NCI-H446 treated with DMSO at 0.1 percent for 48 hours (cell line): Measurements from ENCODE around the gene DENND5A.
A peak's percentile ranks its signal among the peaks of the same experiment; 100 is the strongest.

Experiments used
- DNase-seq: peaks from one replicate; lab custom pipeline; 2025; lab: John Stamatoyannopoulos, UW

The DENND5A gene

DNA sequence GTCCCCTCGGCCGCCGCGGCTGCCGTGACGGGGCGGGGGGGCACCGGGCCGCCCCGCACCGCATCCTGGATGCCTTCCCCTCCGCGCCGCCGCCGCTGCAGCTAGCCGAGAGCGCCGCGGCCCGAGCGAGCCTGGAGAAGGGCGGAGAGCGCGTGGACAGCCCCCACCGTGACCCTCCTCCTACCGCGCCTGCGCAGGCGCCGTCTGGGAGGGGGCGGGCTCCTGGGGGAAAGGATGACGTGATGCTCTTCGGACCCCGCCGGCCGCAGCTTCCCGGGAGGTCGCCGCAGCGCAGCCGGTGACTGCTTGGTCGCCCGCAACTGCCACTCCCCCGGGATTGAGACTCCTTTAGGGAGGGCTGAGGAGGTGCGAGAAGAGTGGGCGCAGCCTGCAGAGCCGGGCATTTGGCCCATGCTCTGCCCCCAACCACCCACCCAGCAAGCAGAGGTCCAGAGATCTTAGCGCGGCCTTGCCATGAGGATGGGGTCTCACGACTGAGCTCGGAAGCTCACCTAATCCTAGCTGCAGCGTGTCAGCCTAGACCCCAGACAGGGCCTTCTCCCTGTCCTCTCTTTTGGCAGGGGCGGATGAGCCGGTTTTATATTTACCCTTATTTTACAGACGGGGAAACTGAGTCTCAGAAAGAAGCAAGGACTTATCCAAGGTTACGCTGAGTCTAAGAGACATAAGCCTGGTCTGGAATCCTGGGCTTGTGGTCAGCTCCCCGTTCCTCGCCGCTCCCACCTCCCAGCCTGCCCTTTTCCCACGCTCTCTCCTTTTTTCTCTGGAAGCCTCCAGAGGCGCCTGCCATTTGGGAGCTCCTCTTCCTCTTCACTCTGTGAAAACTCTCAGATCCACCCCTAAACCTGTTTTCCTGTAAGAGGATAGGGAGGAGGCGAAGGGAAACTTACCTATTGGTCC is at the start of gene DENND5A:
Gene DENND5A (minus strand): TSS at position 140 of the 921 bp plus-strand sequence. CDS start 281 bp downstream, outside the sequence.
- DNase-seq = peak; percentile 75

DNA sequence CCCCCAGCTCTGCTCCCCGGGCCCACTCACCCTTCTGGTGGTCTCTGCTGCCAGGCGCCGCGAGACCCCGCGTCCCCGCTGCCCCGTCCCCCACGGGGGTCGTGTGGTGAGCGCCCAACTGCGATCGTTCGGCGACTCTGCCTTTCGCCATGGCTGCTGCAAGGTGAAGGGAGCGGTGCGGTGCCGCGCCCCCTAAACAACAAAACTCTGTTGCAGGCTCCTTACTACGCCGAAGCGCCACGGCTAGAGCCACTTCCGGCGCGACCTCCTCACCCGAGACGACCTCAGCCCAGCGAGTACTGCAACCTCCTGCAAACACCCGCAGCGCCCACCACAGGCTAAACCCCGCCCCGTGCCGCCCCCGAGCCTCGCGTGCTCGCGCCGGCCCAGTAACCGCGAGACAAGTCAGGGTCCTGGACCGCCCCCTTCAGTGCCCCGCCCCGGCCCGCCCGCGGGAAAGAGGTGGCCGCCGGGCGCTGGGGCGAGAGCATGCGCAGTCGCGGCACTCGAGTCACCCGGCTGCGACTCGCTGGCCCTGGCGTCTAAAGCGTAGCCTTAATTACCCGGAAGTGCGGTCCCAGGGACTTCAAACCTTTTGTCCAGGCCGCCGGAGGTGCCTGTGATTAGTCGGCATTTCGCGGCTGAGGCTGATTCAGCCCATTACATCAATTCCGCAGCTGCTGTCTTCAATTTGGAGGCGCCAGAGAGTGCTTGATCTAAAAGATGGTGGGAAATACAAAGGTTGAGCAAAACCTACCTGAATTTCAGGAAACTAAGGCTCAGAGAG is 49.3 kb upstream of the DENND5A start, which contains the start of gene TMEM41B:
Gene TMEM41B (minus strand): TSS at position 303 of the 787 bp plus-strand sequence. CDS start 152 bp downstream, at position 151.
- DNase-seq = peak; percentile 99

DNA sequence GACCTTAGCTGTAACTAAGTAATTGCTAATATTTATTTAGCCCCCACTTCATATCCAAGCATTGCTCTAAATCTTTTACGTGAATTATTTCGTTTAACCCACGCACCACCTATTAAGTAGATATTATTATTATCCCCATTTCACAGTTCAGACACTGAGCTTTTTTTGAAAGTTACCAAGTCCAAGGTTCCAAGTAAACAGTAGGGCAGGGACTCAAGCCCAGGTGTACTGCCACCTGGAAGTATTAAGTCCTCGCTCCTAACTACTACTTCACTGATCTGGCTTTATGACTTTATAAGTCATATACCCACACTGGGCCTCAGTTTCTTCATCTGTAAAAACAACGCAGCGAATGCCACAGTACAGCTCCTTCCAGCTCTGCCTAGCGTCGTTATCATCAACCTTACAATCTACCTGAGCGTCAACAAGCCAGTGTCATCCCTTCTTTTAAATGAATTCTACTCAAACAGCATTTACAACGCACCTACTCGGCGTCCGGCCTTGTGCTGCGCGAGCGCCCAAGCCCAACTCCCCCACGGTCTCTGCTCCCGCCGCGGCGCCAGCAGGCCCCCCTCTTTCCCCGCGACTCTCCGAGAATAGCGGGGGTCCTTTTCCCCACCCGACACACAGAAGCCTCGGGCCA is 48.6 kb upstream of the DENND5A start:
- DNase-seq = no peak

DNA sequence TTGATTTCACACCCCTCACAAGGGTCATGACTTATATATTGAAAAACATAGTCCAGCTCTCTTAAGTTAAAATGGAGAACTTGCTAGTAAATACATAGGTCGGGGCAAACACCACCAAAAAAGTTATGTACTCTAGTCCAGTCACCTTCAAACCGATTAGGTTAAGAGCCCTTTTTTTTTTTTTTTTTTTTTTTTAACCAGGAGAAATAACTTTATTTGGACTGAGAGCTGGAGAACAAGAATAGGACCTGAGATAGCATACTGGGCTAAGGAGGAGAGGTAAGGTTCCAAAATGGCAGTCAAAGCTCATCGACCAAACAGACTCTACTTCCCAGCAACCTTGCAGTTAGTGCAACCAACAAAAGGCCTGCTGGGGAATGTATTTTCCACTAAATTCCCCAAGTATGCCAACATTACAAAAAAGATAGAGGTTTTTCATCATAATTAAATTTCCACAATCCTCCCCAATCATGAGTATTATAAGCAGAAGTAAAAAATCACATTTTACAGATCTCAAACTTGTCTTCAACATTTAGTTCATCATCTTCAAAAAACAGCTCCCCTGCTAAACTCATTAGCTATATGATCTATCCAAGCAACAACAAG is 45.4 kb upstream of the DENND5A start:
- no peak for DNase-seq

DNA sequence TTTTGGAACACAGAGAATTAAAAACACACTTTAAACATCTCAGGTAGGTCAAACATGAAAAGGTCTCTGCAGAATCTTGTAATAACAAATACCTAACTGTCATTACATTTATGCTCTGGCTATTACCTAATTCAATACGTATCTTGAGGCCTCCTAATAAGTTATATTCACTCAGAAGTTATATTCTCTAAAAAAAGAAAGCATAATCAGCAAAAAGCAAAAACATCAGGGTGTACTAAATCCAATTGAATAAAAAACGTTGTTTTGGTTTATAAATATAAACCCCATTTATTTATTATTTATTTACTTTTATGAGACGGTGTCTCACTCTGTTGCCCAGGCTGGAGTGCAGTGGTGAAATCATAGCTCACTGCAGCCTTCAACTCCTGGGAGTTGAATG is 39.0 kb upstream of the DENND5A start:
- no peak for DNase-seq

DNA sequence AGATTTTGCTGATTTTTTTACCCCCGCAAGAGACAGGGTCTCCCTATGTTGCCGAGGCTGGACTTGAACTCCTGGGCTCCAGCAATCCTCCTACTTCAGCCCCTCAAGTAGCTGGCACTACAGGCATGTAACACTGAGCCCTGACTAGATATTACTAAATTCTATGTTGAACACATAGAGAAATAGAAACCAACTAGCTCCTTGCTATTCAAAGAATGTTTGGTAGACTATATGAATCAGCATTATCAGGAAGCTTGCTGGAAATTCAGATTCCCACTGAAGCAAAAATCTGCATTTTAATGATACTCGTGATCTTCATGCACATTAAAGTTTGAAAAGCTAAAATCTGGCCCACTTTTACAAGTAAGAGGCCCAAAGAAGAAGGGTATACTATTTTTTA is 37.3 kb upstream of the DENND5A start:
- no peak for DNase-seq

DNA sequence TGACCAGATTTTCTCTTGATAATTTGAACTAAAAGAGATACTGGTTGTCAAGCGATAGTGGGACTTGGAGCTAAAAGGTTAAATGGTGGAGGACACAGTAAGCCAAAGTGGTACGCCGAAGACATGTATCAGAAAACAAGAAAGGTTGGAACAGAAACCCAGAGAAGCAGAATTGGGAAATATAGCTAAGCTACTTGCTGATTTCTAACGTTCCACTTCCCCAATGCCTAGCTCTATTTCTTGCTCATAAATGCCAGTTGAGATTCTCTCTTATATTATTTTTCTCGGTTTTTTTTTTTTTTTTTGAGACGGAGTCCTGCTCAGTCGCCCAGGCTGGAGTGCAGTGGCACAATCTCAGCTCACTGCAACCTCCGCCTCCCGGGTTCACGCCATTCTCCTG is 36.6 kb upstream of the DENND5A start:
- DNase-seq = no peak

DNA sequence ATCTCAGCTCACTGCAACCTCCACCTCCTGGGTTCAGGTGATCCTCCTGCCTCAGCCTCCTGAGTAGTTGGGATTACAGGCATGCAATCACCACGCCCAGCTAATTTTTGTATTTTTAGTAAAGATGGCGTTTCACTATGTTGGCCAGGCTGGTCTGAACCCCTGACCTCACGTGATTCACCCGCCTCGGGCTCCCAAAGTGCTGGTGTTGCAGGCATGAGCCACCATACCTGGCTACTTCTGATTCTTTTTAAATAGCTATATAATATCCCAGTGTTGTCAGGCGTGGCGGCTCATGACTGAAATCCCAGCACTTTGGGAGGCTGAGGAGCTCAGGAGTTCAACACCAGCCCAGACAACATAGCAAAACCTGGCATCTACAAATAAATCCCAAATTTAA is 28.5 kb upstream of the DENND5A start:
- DNase-seq = no peak

DNA sequence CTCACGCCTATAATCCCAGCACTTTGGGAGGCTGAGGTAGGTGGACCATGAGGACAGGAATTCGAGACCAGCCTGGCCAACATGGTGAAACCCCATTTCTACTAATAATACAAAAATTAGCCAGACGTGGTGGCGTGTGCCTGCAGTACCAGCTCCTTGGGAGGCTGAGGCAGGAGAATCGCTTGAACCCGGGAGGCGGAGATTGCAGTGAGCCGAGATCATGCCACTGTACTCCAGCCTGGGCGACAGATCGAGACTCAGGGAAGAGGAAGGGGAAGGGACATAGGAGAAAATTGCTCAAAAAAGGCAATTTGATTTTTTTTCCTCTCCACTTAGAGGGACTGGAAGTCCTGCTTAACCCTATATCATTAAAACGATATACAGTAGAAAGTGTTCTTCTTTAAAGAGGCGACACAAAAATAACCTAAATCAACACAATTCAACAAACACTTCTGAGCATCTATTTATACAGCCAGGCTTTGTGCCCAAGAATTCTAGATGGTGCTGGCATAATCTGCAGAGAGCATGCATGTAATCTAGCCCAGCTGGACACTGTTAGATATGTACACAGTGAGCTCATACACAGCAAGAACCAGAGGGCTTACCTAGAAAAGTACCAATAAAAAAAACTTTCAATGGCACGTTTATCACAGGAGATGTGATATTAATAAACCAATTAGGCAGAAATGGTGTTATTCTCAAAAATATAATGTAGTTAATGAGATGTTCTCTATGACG is 20.9 kb upstream of the DENND5A start:
- no peak for DNase-seq

DNA sequence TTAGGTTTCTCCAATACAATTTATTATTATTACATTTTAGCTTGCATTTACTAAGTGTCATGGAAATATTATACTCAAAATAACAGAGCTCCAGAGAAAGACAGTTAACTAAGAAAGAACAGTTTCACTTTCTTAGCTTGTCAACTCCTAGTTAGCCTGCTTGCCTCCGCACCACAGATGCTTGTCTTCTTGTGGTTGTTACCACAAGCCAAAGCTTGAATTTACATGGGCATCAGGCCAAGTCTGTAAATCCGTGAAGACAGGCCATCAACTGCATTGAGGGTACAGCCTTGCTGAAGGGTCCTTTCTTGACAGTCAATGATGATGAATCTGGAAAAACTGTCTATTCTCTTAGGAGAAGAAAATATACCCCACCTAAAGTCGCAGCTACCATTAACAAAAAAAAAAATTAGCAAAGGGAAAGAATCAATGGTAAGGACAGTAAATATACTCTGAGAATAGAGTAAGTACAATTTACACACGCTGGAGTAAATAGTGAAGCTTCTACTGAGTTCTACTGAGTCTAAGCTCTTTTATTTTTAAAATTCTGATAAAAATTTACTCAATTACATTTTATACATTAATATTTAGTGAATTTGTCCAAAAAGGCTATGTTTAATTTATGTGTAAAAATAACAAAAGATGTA is 15.6 kb upstream of the DENND5A start:
- peak; percentile 47 for DNase-seq

DNA sequence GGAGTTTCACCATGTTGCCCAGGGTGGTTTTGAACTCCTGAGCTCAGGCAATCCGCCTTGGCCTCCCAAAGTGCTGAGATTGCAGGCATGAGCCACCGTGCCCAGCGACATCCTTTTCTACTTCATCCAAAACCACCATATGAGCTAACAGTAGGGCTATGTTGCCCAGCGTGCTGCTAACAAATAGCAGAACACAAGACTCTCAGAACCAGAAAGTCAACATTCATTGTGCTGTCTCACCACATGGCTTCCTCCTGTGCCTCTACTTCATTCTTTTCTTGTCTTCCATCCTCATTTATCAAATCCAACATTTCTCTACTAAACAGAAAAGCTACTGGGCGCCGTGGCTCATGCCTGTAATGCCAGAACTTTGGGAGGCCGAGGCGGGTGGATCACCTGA is 12.0 kb upstream of the DENND5A start:
- no peak for DNase-seq

DNA sequence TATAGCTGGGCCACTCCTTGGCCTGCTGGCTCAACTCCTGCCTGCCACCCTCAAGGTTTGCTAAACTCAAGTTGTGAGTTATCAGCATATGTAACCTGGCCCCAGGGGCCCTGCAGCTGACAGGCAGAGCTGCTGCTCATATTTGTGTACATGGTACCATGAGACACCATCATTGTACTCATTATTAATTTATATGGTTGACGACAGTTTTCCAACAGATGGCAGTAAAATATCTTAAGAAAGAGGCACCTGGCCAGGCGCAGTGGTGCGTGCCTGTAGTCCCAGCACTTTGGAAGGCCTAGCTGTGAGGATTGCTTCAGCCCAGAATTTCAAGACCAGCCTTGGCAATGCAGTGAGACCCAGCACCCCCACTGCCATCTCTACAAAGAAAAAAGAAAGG is 11.4 kb upstream of the DENND5A start:
- peak; percentile 20 for DNase-seq

DNA sequence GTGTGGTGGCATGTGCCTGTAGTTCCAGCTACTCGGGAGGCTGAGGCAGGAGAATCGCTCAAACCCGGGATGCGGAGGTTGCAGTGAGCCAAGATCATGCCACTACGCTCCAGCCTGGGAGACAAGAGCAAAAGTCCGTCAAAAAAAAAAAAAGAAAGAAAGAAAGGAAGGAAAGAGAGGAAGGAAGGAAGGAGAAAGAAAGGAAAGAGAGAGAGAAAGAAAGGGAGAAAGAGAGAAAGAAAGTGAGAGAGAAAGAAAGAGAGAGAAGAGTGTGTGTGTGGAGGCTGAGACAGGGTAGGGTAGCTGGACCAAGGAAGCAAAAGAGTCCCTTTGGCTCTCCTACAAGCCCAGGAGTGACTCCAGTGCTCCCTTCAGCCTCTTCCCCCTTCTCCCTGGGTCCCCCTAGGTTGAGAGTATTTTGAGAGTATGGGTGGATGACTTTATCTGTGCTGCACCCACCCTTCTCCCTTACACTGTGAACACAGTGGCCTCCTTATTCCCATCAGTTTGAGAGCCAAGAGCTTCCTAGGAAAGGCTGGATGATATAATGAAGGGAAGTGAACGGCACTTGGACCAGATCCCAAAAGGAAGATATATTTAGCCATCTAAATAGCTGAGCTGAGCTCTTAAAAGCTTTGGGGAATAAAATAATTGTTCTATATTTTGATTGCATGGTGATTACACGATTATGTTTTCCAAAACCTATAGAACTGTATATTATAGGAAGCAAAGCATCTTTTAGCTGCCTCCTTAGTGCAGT is 9.5 kb upstream of the DENND5A start:
- no peak for DNase-seq

DNA sequence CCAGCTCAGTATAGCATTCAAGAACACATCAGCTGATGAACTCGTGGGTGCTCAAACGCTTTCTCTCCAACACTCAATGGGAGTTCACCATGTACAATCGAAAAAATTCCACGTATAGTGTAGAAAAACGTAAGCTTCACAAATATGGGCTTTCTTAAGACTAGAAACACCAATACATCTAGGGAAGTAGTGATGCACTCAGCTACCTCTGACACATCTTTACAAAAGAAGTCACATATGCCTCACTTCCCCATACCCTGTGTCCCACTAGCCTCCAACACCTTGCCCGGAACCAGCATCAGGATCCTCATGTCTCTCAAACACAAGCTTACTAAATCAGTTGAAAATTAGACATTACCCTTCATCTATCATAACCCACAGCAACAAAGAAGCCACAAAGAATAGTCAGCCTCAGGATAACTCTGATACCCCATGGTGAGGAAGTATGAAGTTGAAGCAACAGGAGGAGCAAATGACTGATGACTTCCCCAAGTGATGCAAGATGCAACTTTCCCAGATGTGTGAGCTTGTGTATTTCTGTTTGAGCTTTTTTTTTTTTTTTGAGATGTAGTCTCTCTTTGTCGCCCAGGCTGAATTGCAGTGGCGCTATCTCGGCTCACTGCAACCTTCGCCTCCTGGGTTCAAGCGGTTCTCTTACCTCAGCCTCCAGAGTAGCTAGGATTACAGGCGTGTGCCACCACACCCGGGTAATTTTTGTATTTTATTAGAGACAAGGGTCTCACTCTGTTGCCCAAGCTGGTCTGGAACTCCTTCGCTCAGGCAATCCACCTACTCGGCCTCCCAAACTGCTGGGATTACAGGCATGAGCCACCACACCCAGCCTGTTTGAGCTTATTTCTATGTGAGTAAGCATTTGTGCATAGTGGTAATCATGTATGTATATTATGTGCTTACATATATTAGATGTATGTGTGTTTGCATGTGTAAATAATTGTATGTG is 8.5 kb upstream of the DENND5A start:
- DNase-seq = no peak

DNA sequence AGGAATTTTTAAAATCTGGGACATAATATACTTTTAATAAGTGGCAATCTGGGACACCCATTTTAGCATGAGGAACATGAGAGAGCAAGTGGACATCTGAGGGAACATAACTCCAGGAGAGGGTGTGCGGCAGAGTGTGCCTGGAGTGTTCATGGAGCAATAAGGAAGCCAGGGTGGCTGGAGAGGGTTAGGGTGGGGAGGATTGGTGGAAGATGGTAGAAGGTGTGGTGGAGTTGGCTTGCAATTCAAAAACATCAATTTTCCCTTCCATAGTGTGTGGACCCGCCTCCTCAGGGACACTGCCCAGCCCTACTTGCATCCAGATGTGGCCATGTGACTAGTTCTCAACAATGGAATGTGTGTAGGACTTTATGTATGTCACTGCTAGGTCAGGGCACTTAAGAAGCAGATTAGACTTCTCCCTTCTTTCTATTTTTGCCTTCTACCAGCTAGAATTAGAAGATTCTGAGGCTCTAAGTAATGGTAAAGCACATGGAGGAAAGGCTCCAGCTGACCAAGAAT is 4.4 kb upstream of the DENND5A start:
- DNase-seq = no peak

DNA sequence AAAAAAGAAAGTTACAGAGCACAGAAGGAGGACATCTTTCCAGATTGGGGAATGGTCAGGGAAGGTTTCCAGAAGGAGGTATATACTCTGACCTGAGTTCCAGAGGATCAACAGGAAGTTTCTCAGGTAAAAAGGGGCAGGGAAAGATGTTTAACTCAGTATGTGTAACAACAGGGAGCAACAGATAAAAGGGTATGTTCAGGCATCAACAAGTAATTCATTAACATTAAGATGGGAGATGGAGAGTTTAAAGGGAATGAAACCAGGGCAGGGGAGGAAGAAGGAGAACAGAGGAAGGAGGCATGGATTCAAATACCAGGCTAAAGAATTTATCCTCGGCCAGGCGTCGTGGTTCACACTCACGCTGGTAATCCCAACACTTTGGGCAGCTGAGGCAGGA is 2.5 kb upstream of the DENND5A start:
- DNase-seq = no peak

DNA sequence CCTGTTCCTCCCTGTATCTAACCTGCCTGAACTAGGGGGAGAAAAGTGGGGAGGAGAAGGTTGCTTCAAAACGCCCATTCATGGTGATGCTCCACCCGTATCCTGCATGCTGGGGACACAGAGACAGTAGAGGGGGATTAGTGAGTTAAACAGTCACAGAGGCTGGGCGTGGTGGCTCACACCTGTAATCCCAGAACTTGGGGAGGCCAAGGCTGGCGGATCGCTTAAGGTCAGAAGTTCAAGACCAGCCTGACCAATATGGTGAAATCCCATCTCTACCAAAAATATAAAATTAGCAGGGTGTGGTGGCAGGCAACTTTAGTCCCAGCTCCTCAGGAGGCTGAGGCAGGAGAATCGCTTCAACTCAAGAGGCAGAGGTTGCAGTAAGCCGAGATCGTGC is 1.8 kb upstream of the DENND5A start:
- no peak for DNase-seq

DNA sequence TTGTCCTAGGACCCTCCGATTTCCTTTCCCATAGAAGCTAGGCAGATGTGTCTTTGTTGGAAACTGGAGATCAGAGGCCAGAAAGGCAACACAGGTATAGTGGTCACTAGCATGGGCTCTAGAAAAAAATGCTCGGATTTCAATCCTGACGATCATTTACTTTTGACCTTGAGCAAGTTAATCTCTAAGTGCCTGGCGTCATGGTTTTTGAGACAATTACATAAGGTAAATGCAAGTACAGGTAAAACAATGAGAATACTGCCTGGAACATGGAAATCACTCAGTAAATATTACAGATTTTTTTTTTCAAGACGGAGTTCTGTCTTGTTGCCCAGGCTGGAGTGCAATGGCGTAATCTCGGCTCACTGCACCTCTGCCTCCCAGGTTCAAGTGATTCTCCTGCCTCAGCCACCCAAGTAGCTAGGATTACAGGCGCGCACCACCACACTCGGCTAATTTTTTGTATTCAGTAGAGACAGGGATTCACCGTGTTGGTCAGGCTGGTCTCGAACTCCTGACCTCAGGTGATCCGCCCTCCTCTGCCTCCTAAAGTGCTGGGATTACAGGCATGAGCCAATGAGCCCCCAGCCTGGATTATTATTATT is 1.1 kb upstream of the DENND5A start:
- DNase-seq = no peak
